Activated T-helper 17 cell treated with anti-CD3 and anti-CD28 coated beads, Interleukin-2, amount 50 U/mL, for 72 hours (primary cell): Measurements from ENCODE around the gene GPR4. TPM values are rescaled to one million over a fixed set of nuclear protein-coding genes. Genes with fewer than 3 reads are reported as not detected.

Experiments
- ATAC-seq: fragments of 150-1000 bp; cut with Tn5 transposase; replicated peaks from 2 replicates; pipeline ENCODE4 v1.10.0; 2021; ENCODE audit warnings: mild to moderate bottlenecking, moderate library complexity
- H3K27ac Mint-ChIP-seq: one replicate; pipeline ENCODE4 v1.8.0; 2022; ENCODE audit warnings: mixed read lengths
- H3K27me3 Mint-ChIP-seq: one replicate; pipeline ENCODE4 v1.8.0; 2022; ENCODE audit warnings: mixed read lengths
- H3K36me3 Mint-ChIP-seq: one replicate; pipeline ENCODE4 v1.8.0; 2022; ENCODE audit warnings: low read depth, mild to moderate bottlenecking, mixed read lengths
- H3K4me1 Mint-ChIP-seq: one replicate; pipeline ENCODE4 v1.8.0; 2022; ENCODE audit warnings: mixed read lengths
- H3K4me3 Mint-ChIP-seq: one replicate; pipeline ENCODE4 v1.8.0; 2022; ENCODE audit warnings: mild to moderate bottlenecking, mixed read lengths
- H3K9me3 Mint-ChIP-seq: one replicate; pipeline ENCODE4 v1.8.0; 2022; ENCODE audit warnings: mixed read lengths
- total RNA-seq, 2 donors: library from RNA; stranded (reverse); gene quantifications; one replicate each; pipeline ENCODE4 v1.2.3, GENCODE V29; 2022

GPR4 gene
- total RNA-seq, 2 donors from 2014 or later, result 0.13 TPM; not detected in 1

DNA sequence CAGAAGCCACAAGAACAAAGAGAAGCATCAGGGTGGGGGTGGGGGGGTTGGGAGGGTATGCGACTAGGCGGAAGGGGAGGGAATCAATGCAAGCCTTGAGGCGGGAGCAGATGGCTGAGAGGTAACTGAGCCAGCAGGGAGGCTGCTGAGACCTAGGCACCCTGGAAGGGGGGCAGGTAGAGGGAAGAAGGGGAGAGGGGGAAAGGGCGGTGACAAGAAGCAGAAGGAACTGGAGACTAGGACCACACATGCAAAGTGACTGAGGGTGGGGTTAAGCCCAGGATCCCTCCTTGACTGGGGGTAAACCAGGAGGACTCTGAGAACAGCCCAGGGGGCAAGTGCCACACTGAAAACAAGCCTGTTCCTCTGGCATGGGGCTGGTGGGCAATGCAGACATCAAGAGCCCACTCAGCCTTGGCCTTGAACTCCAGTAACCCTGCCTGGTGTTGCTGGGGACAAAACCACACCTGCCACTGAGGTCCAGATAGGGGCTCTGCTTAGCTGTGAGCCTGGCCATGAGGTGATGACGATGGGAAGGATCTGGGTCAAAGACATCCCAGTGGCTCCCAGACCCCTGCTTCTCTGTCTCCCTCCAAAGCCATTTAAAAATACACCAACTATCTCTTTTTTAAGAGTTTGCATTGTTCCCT lies 37.8 kb downstream of the GPR4 start:
- ATAC-seq, result no peak
- H3K27ac Mint-ChIP-seq, result no peak overlapping the region
- H3K4me3 Mint-ChIP-seq, result no peak overlapping the region

DNA sequence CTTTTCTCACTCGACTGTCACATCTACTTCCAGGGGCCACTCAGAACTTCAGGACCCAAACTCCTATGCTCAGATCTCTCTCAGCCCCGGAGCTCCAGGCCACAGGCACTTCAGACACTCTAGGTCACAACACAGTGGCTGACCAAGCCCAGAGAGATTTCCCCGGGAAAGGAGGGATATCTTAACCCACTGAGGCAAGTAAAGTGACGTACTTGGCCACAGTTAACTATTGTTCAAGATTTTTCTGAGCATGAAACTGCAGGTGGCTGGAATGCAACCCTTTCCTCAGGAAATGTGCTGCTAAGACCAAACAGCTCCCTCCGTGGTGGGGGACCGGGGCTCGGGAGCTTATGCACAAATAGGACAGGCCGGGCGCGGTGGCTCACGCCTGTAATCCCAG lies 41.3 kb downstream of the GPR4 start:
- H3K4me1 Mint-ChIP-seq, result peaks cover 4% of the 10 kb centered on the region

More for the DNA sequence above, 37.8 kb downstream of the GPR4 start:
- H3K9me3 Mint-ChIP-seq, result no peaks in the 10 kb centered on the region
- no peaks in the 10 kb centered on the region for H3K4me1 Mint-ChIP-seq
- H3K36me3 Mint-ChIP-seq, result peaks cover 6% of the 10 kb centered on the region
- H3K27me3 Mint-ChIP-seq, result no peaks in the 10 kb centered on the region

DNA sequence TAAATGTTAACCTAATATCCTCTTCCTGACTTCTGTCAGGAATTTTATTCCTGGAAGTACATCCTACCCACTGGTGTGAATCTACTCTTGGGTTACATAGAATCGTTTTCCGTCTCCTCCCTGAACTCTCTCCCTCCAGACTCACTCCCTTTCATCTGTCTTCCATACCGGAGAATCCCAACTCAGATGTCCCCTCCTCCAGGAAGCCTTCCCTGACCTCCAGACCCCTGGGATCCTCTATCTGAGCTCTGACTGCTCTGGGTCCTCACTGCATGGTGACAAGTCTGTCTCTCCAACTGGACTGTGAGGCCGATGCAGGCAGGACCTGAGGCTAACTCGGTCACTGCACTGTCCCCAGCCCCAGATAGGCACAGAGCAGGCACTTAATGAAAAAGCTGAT lies 42.0 kb downstream of the GPR4 start:
- Mint-ChIP-seq H3K27me3 (no peaks in the 10 kb centered on the region), H3K4me1 (peaks cover 4% of the 10 kb centered on the region), H3K27ac (no peak overlapping the region), H3K4me3 (no peak overlapping the region), H3K36me3 (peaks cover 6% of the 10 kb centered on the region), H3K9me3 (no peaks in the 10 kb centered on the region)
- ATAC-seq, result no peak

More for the DNA sequence above, 41.3 kb downstream of the GPR4 start:
- no peak overlapping the region for H3K27ac Mint-ChIP-seq
- H3K36me3 Mint-ChIP-seq, result peaks cover 6% of the 10 kb centered on the region
- H3K4me3 Mint-ChIP-seq, result no peak overlapping the region
- H3K9me3 Mint-ChIP-seq, result no peaks in the 10 kb centered on the region
- no peaks in the 10 kb centered on the region for H3K27me3 Mint-ChIP-seq
- no peak for ATAC-seq

DNA sequence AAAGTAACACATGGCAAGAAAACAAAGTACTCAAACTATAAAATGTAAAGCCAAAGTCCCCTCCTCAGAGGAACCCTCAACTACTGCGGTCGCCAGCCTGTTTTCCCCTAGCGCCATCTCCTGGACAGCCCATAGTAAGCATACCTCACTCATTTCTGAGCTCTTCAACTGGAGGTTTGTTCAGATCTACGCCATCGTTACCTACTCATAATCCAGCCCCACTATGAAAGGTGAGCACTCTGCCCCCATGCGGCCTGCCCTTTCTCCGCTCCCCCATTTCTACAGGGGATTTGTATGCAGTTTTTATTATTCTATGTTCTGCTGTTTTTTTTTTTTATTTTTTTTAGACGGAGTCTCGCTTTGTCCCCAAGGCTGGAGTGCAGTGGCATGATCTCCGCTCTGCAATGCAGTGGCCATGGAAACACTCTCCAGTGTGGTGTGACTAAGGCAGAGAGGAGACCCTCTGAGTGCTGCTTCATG lies 43.6 kb downstream of the GPR4 start:
- Mint-ChIP-seq H3K4me3 (no peak overlapping the region), H3K36me3 (peaks cover 6% of the 10 kb centered on the region), H3K27ac (peak overlapping the region; percentile 59), H3K9me3 (no peaks in the 10 kb centered on the region), H3K27me3 (no peaks in the 10 kb centered on the region), H3K4me1 (peaks cover 4% of the 10 kb centered on the region)
- ATAC-seq, result peak; percentile 96

DNA sequence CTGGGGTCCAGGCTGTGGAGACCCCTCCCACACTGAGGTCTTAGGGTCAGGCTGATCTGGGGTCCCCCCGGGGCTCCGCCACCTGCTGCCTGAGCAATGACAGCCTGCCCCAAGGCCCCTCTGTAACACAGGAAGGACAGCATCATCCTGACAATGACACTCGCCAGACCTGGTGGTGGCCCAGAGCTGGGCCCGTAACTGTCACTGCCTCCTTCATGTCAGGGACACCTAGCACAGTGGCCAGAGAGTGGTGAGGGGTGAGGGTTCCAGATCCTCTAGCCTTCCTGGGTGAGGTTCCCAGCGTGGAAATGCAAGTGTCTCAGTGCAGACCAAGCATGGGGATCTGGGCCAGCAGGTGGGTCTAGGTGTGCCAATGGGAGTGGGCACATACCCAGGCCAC lies 45.2 kb downstream of the GPR4 start:
- H3K9me3 Mint-ChIP-seq, result no peaks in the 10 kb centered on the region
- H3K36me3 Mint-ChIP-seq, result peaks cover 6% of the 10 kb centered on the region
- no peak overlapping the region for H3K4me3 Mint-ChIP-seq
- no peaks in the 10 kb centered on the region for H3K27me3 Mint-ChIP-seq
- peaks cover 4% of the 10 kb centered on the region for H3K4me1 Mint-ChIP-seq
- ATAC-seq, result no peak
- H3K27ac Mint-ChIP-seq, result no peak overlapping the region

DNA sequence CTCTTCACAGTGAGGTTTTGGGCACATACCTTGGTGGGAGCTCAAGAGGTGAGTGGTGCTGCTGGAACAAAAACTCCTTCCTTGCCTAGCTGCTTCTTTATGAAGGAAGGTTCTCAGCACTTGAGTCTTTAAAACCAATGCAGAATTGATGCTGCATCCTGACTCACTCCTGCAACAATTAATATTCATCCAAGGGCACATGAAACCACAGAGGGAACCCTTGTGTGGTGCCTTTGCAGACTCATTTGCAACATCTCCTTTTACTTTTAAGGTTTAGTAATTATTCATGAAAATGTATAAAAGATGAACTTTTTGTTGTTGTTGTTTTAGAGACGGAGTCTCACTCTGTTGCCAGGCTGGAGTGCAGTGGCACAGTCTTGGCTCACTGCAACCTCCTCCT lies 47.5 kb downstream of the GPR4 start:
- Mint-ChIP-seq H3K4me1 (peaks cover 4% of the 10 kb centered on the region), H3K27me3 (no peaks in the 10 kb centered on the region), H3K27ac (no peak overlapping the region), H3K4me3 (no peak overlapping the region), H3K36me3 (no peaks in the 10 kb centered on the region), H3K9me3 (no peaks in the 10 kb centered on the region)
- ATAC-seq, result no peak

DNA sequence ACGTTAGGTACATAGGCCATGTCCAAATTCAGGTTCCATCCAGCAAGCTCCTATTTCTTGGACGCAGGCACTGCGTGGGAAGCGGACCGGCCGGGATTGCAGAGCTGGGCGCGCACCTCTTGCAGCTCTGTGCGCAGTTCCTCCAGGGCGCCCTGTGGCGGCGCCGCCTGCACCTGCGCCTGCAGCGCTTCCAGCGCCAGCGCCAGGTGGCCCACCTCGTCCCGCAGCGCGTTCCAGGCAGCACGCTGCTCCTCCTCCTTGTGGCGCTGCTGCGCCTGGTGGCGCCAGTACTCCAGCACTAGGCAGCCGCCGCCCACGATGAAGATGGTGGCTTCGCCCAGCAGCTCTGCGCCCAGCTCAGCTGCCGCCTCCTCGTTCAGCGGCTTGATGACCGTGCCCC lies 48.5 kb downstream of the GPR4 start:
- no peak overlapping the region for H3K4me3 Mint-ChIP-seq
- no peaks in the 10 kb centered on the region for H3K36me3 Mint-ChIP-seq
- no peaks in the 10 kb centered on the region for H3K27me3 Mint-ChIP-seq
- ATAC-seq, result no peak
- H3K9me3 Mint-ChIP-seq, result no peaks in the 10 kb centered on the region
- peaks cover 4% of the 10 kb centered on the region for H3K4me1 Mint-ChIP-seq
- H3K27ac Mint-ChIP-seq, result no peak overlapping the region

DNA sequence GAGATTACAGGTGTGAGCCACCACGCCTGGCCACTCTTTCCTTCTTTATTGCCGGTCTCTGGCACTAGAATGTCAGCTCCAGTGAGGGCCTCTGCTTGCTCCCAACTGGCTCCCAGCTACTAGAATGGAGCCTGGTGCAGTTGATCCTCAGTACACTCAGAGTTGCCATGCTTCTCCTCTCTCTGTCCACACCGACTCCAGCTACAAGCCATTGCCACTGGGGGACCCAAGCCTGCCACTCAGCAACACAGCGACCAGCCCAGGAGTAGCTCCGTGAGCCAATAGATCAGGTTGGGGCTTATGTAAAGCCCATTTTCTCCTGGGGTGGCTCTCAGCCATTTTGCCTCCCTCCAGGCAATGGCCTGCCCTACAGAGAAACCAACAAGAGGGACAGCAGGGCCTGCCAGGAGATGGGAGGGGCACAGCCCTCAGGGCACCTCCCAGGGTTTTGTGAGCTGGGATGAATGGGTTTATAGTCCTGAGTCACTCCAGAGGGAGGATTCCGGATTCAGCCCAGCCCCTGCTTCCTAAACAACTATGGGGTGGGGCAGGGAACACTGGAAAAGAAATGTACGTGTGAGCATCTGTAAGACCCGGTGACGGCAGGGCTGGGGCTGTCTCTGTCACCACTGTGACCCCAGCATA lies 53.9 kb downstream of the GPR4 start:
- ATAC-seq, result no peak
- Mint-ChIP-seq H3K36me3 (no peaks in the 10 kb centered on the region), H3K27me3 (no peaks in the 10 kb centered on the region), H3K4me3 (no peak overlapping the region), H3K4me1 (peaks cover 4% of the 10 kb centered on the region), H3K27ac (no peak overlapping the region), H3K9me3 (no peaks in the 10 kb centered on the region)

DNA sequence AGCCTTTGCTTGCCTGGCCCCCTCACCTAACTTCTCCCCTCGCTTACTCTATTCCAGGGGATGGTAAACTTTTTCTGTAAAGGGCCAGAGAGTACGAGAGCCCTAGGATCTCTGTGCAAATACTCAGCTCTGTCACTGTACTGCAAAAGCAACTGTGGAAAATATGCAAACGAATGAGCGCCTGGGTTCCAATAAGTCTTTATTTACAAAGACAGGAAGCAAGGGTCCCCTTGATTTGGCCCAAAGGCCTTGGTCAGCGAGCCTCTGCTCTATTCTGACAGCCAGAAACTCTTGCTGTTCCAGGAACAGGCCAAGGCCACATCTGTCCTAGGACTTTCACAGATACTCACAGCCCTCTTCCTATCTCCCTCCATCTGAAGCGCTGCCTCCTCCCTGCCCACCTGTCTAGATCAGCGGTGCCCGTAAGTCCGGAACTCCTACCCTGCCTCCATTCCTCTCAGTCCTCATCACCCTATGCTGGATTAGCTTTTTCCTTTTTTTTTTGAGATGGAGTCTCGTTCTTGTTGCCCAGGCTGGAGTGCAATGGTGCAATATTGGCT lies 54.7 kb downstream of the GPR4 start:
- ATAC-seq, result no peak

DNA sequence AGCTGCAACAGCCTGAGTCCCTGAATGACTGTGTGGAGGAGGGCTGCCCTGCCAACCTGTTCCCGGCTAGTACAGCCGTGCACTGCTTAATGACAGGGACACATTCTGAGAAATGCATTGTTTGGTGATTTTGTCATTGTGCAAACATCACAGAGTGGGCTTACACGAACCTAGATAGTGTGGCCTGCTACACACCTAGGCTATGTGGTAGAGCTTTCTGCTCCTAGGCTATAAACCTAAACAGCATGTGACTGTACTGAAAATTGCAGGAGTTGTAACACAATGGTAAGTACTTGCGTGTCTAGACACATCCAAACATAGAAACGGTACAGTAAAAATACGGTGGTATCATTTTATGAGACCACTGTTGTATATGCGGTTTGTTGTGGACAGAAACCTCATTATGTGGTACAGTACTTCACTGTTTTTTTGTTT lies 59.8 kb downstream of the GPR4 start:
- Mint-ChIP-seq H3K27ac (no peak overlapping the region), H3K4me3 (no peak overlapping the region), H3K36me3 (no peaks in the 10 kb centered on the region), H3K9me3 (no peaks in the 10 kb centered on the region), H3K27me3 (no peaks in the 10 kb centered on the region), H3K4me1 (peaks cover 4% of the 10 kb centered on the region)
- no peak for ATAC-seq

More for the DNA sequence above, 54.7 kb downstream of the GPR4 start:
- Mint-ChIP-seq H3K4me3 (no peak overlapping the region), H3K9me3 (no peaks in the 10 kb centered on the region), H3K4me1 (peaks cover 4% of the 10 kb centered on the region), H3K36me3 (no peaks in the 10 kb centered on the region), H3K27me3 (no peaks in the 10 kb centered on the region), H3K27ac (no peak overlapping the region)

Other genes with a start within 250 kb of the GPR4 start
- gene ERCC2, start 231.6 kb downstream of the GPR4 start, total RNA-seq, result 10 to 100 TPM; 15.9 to 31.6 TPM
- 10 to 100 TPM; 21.0 to 66.8 TPM for gene PPP1R13L, start 197.1 kb downstream of the GPR4 start, total RNA-seq
- 10 to 100 TPM; 11.2 to 23.6 TPM for gene POLR1G, start 195.6 kb downstream of the GPR4 start, total RNA-seq
- 10 to 100 TPM; 27.6 to 33.2 TPM for gene ERCC1, start 178.3 kb downstream of the GPR4 start, total RNA-seq
- gene FOSB, start 134.2 kb downstream of the GPR4 start, total RNA-seq, result 10 to 100 TPM; 20.7 to 39.2 TPM
- gene RTN2, start 105.2 kb downstream of the GPR4 start, total RNA-seq, result 1 to 10 TPM; 5.3 to 8.6 TPM
- 1 to 10 TPM; 4.3 to 5.2 TPM for gene PPM1N, start 103.8 kb downstream of the GPR4 start, total RNA-seq
- gene VASP, start 94.7 kb downstream of the GPR4 start, total RNA-seq, result 100 to 1,000 TPM; 151 to 196 TPM
- gene OPA3, start 17.4 kb downstream of the GPR4 start, total RNA-seq, result 10 to 100 TPM; 18.7 to 20.6 TPM
- 100 to 1,000 TPM; 117 to 184 TPM for gene EML2, start 37.2 kb upstream of the GPR4 start, total RNA-seq
- gene GIPR, start 66.0 kb upstream of the GPR4 start, total RNA-seq, result 10 to 100 TPM in 1 of 2 donors, 1 to 10 TPM in 1; 7.5 to 32.3 TPM
- gene SNRPD2, start 89.7 kb upstream of the GPR4 start, total RNA-seq, result 100 to 1,000 TPM; 544 to 752 TPM
- gene QPCTL, start 90.5 kb upstream of the GPR4 start, total RNA-seq, result 10 to 100 TPM; 13.6 to 15.5 TPM
- 10 to 100 TPM; 39.4 to 44.3 TPM for gene FBXO46, start 128.7 kb upstream of the GPR4 start, total RNA-seq
- gene MEIOSIN, start 131.2 kb upstream of the GPR4 start, total RNA-seq, result under 1 TPM in 1 of 2 donors, not detected in 1; 0.37 TPM
- 1 to 10 TPM; 1.2 to 2.4 TPM for gene SIX5, start 167.0 kb upstream of the GPR4 start, total RNA-seq
- gene DMPK, start 180.3 kb upstream of the GPR4 start, total RNA-seq, result 10 to 100 TPM; 18.1 to 24.6 TPM
- 10 to 100 TPM; 33.1 to 38.9 TPM for gene DMWD, start 190.6 kb upstream of the GPR4 start, total RNA-seq
- gene RSPH6A, start 213.1 kb upstream of the GPR4 start, total RNA-seq, result under 1 TPM; 0.26 to 0.40 TPM